NCI-H1105 treated with DMSO at 0.1 percent for 48 hours (cell line): ENCODE data around the gene SETD4.

Experiments used
- DNase-seq: peaks from one replicate; lab custom pipeline; 2025; lab: John Stamatoyannopoulos, UW

The SETD4 gene

DNA sequence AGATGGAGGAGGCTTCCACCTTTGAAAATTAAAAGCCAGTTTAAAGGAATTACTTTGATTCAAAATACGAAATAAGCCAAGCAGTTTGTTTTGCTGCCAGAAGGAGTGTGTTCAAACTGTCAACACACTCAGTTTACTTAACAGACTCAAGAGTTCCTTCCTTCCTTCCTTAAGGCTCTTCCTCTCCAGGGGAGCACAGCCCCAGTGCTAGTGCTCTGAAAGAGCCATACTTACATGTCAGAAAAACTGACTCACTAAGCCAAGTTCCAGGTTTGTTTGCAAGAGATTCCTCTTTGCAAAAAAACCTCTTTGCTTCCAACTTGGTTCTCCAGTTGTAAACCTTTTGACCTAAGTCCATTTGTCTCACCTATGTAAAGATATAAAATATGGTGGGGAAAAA is 14.3 kb downstream of the SETD4 start:
- no peak for DNase-seq

DNA sequence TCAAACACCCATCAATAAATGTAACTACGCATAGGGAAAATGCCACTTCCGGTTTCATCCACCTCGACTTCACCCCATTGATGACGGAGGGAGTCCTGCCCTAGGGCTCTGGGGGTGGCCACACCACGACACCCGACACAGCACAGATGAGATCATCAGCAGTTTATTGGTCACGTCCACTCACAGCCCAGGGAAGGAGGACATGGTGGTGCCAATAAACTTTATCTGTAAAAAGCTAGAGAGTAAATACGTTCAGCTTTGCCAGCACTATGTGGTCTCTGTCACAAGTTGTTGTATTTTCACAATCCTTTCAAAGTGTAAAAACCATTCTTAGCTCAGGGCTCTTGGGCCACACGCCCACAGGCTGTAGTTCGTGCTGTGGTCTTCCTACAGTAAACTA is 16.3 kb downstream of the SETD4 start:
- DNase-seq, result no peak

DNA sequence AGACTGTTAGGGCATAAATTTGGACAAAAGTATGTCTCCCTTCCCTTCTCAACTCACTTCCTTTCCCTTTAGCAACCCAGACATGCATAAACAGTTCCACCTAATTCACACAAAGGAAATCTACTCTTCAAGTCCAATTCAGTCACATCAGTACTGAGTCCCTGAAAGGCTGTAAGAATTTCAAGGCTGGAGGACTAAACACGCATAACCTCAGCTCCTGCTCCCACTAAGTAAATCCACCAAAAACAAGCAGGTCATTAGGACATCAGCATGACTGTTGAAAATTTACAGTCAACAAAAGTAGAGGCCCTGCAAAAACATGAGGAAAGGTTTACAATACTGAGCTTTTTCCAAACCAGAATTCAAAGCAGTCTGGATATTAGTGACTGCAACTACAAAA is 18.4 kb downstream of the SETD4 start:
- DNase-seq, result no peak

DNA sequence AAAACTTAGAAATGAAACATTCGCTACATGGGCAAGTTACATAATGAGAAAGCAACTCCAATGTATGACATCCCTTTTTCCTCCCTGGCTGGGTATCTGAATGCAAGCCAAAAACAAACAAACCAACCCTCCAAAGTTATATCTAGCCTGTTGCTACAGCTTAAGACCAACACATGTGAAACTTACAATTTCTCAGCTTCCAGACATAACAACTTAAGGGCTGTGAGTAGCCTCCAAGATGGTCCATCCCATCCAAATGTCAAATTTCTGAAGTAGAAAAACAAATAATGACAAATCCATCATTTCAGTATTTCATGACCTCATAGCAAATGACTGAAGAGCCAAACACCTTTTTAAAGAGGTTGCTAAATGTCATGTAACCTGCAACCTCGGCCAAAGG is 19.9 kb downstream of the SETD4 start:
- DNase-seq, result no peak

DNA sequence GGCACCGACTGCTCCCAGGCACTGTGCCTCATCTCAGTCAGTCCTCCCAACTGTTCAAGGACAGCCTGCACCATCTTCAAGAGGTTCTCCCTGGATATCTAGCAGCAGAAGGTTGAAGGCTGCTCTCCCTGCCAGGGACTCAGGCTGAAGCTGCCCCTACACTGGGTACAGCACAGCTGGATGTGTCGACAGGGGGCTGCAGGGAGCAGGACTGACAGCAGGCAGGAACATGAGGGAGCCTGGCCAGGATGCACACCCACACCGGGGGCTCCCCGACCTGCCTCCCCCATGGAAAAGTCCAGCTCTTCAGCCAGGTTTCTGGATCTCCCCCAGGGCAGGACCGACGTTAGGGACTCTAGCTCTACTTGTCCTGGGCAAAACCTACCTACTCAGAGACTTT is 20.5 kb downstream of the SETD4 start:
- no peak for DNase-seq

DNA sequence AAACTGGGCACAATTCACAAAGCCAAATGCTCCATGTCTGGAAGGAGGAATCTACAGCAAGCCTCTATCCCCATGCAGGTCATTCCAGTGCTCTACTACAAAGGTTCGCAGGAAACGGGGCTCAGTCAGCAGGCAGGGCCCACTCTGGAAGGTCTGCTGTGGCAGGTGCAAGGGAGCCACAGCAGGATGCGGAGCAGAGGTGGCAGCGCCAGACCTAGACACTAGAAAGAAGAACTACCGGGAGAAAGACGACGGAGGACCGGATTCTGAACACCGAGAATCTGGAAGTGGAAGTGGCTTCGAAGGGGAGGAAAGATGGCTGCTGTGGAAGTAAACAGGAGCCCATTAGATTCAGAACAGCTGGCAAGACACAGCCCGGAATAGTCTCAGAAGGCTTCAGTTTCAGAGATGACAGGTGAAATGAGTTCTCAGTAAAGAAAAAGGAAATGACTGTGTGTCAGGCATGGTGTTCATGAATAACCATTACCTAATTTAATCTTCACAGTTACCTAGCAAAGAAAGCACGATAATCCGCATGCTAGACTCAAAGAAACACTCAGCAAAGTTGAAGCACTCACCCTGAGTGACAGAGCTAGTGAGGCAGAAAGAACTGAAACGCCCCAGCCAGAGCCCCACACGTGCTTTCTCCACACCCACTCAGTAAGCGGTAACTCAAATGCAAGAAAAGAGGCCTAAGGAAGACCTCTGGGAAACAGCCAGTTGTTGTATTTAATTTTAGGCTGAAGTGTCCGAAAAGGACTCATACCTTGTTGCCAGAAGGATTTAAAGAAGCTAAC is 21.4 kb downstream of the SETD4 start:
- no peak for DNase-seq

DNA sequence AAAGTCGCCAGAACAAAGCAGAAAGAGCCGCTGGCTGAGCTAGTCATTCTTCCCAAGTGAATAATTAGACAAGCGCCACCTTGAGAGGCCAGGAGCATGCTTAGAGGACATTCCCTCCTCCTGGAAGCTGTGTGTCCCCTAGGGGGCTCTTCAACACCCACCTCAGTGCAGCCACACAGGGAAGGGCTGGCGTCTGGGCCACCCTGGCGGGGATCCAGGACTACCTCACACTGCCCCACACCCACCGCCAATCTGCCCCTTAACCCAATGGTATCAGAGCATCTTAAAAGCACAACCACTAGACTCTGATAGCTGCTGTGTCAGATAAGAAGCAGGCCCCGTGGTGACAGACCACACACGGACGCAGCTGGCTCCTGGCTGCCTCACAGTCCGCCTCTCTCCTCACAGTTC is 24.9 kb downstream of the SETD4 start:
- DNase-seq, result peak; percentile 38

DNA sequence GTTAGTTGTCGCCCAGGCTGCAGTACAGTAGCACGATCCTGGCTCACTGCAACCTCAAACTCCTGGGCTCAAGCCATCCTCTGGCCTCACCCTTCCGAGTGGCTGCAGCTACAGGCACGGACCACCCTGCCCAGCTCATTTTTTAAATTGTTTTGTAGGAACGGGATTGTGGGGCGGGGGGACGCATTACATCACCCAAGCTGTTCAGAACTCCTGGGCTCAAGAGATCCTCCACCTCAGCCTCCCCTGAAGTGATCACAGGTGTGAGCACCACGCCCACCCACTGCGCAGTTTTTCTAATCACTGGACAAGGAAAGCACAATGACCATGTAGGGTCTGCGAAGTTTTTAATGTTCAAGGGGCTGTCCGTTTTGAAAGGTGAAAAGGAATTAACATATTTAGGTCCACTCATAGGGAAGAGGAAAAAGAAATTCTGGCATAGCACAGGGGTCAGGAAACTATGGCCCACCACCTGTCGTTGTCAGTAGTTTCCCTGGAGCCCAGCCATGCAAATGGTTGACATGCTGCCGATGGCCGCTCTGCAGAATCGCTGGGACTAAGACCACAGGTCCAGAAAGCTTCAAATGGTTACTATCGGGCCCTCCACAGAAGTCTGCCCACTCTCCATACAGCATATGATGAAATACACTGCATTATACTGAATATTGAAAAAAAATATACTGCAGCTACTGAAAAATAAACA is 26.0 kb downstream of the SETD4 start:
- DNase-seq, result no peak

DNA sequence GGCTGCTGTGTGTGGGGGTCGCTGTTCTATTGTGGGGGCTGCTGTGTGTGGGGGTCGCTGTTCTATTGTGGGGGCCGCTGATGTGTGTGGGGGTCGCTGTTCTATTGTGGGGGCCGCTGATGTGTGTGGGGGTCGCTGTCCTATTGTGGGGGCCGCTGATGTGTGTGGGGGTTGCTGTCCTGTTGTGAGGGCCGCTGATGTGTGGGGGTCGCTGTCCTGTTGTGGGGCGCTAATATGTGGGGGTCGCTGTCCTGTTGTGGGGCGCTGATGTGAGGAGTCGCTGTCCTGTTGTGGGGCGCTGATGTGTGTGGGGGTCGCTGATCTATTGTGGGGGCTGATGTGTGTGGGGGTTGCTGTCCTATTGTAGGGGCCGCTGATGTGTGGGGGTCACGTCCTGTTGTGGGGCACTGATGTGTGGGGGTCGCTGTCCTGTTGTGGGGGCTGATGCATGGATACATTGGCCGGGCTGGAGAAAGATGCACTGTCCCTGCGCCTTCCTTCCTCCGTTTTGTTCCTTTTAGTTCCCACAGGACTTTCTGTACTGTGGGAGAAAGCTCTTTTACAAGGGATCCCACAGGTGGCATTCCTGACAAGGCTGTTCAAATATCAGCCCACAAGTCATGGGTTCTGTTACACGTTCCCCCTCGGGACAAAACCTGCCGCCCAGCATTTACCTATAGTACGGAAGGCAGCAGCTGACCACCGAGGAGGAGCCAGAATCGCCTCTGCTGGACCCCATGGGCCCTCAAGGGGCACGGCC is 27.5 kb downstream of the SETD4 start:
- no peak for DNase-seq

DNA sequence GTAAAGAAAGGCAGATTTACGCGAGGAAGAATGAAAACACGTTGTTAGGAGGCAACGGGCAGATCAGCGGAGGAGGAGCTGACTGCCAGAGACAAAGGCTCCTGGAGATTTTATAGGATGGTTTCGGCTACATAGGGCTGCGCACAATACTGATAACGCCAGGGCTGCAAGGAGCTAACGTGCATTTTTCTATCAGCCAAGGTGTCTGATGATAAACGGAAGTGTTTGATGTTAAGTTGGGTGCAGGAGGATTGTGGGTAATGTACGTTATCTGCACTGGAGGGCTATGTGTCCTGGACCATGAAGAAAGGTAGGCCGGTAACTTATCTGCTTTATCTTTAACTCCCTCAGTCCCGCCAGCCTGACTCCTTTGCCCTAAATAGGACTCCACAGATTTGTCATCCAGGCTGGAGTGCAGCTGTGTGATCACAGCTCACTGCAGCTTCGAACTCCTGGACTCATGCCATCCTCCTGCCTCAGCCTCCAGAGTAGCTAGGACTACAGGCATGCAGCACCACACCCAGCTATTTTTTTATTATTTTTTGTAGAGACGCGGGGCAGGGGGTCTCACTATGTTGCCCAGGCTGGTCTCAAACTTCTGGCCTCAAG is 29.6 kb downstream of the SETD4 start:
- no peak for DNase-seq

DNA sequence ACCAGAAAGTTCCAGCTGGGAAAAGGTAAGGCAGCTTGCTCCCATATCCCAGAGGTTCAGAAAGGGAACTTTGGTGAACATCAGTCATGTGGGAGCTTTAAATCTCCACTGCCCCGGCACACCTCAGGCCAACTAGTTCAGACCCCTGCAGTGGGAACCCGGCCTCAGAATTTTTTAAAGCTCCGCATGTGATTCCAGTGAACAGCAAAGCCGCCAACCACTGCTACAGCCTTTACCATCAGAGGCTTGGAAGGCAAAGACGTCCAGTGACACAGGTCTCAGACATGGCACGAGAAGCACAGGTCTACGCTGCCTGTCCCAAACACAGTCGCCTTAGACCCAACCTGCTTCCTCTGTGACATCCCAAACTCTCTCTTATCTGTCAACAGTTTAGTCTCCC is 31.0 kb downstream of the SETD4 start:
- DNase-seq, result no peak

DNA sequence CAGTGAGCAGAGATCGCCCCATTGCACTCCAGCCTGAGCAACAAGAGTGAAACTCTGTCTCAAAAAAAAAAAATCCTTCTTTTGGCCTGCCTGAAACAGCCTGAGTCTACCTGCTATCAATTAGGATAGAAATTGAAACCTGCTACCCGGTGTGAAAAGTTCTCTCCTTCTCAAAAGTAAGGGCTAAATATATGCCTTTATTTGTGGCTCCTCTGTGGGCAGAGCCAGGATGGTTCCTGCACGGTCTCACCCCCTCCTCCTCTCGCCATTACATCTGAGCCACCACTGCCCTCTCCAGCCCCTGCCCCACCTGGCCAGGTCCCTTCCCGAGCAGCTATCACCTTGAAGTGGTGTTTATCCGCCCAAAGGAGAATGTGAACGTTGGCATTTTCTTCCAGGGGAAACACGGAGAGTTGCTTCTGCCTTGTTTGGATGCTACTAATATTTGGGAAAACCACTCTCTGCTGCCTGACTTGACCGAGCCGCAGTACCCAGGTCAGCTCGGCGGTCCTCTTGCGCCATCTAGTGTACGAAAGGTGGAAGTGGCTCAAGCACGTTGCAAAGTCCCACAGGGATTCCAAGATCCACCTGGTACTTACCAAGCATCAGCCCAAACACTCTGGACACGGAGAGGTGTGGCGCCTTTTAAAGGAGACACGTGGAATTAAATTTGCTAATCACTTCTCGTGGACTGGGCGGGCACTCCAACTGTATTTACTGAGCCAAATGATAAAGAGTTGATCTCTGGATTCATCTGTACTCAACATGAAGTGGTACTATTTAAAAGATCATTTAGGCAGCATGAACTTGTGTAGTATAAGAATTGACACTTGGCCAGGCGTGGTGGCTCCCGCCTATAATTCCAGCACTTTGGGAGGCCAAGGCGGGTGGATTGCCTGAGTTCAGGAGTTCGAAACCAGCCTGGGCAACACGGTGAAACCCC is 31.9 kb downstream of the SETD4 start:
- DNase-seq, result peak; percentile 76

DNA sequence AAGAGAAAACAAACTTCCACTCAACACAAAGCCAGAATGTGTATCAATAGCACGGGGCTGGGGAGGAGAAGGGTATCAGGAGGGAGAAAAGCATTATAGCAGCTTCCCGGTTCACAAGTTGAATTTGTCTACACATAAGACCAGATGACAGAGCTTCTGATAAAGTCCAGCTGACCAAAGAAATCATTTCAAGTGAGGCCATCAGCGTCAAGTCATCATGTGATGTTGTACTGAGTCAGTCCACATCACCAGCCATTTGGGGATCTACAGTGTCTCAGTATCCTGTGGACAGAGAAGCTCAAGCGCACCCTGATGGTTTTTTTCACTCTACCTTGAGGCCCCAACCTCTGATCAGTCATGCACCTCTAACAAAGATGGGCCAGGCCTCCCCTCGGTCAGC is 33.0 kb downstream of the SETD4 start:
- DNase-seq, result no peak

DNA sequence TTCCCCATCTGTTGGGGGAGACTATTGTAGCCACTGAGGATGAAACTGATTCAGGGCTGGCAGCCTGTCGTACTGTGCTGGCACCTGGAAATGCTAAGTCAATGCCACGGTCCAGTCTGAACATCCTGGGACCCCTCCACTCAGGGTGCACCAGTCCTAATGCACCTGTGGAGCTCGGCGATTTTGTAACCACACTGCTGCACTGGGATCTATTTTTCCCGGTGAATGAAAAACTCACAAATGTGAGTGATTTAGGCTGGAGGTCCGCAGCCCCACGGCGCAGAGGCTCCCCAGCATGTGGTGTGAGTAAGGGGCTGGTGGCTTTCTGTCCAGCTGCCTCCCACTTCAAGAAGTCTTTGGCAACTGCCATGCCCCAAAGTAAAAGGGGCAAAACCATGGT is 35.5 kb downstream of the SETD4 start:
- no peak for DNase-seq

DNA sequence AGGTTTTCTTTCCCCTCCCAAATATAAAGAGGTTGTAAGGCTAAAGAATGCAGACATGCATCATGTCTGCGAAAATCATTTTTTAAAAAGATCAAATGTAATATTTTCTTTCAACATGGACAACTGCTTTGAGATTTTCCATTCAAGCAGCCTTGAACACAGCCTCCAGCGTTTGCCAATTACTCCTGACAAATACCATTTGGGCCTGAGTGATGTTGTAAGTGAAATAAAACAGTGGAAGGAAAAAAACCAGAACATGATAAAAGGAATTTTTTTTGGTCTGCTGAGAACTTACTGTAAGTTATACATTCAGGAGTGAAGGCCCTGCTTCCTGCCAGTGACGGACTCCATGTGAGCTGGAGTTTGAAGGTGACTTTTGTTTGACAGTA is 37.2 kb downstream of the SETD4 start:
- no peak for DNase-seq

DNA sequence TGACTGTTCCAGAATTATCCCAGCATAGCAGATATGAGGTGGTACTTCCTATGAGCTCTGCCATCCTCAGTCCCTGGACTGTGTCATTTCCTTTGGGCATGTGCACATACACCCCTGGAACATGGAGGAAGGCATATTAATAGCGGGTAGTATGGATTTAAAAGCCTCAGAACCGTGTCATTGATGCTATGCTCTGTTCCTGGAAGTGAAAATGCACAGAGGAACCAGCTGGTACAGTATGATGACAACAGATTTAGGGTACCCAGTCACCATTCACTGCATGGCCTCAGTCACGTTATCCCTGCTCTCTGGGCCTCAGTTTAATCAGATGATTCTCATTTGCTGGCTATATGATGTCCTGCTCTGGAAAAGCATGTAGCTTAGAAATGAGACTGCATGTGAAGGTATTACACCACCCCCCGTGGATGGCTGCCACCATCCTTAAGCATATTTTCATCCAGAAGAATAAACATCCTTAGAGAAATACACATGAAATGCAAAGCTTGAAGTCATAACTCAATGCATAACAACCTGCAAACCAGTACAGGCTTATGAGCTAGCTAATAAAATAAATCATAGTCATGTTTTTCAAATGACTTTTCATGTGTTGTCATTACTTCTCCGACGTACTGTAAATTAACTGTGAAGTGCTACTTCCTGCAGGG is 37.8 kb downstream of the SETD4 start:
- DNase-seq, result no peak

DNA sequence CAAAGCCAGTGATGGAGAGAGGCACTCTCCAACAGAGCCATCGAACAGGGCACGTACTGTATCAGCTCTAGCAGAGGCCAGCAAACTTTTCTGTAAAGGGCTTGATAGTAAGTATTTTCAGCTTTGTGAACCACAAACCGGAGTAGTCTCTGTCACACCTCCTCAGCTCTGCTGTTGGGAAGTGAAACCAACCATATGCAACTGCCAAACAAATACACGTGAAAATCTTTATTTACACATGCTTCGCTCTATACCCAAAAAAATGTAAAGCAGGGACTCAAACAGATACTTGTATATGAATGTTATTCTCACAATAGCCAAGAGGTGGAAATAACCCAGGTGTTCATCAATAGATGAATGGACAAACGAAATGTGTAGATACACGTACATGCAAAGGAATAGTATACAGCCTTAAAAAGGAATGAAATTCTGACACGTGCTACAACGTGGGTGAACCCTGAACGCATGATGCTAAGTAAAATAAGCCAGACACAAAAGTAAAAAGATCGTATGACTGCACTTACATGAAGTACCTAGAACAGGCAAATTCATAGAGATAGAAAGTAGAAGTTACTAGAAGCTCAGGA is 39.0 kb downstream of the SETD4 start:
- DNase-seq, result no peak

DNA sequence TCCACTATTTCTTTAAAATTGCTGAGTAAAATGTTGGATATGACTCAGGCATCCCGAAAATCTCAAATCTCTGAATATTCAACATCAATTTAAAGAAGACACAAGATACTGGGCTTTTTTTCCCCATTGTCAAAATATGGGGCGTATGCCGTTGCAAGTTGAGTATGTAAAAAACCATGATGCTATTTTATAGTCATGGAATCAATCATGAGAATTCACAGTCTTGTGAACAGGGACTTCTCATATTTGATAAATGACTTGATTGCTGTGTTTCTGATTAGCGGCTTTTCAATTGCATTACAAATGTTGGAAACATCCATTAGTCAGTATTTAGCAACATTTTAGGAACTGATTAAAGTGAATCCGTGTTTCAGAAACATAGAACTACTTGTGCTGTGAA is 45.3 kb downstream of the SETD4 start:
- DNase-seq, result no peak

DNA sequence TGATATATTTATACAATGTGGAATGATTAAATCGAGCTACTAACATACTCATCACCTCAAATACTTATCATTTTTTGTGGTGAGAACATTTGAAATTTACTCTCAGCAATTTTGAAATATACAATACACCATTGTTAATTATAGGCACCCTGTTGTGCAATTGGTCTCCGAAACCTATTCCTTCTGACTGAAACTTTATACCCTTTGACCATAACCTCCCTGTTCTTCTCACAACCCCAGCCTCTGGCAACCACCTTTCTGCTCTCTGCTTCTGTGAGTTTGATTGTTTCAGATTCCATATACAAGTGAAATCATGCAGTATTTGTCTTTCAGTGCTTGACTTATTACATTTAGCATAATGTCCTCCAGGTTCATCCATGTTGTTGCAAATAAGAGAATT is 49.5 kb downstream of the SETD4 start:
- no peak for DNase-seq

DNA sequence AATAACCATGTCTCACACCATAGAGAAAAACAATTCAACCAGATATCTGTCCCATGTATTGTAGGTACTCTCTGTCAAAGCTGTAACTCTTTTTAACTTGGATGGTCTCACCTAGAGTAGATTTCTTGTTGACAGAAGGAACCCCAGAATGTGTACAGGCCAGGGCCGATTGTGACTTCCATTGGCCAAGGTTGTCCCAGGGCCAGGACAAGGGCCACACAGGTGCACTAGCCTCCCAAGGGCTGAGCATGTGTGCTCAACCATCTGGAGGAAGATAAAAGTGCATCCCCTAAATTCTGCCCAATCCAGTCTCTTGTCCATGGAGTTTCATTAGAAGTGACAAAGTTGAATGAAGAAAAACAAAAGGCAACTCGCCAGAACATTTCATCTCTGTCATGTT is 51.8 kb downstream of the SETD4 start:
- DNase-seq, result no peak
